Natural killer cell (primary cell): Measurements from ENCODE around the gene BCAS3. TPM values are rescaled to one million over a fixed set of nuclear protein-coding genes. Genes with fewer than 3 reads are reported as not detected.
"Not testable (repeated sequence)": the region's sequence is repeated elsewhere in the genome, so short reads cannot be mapped to it uniquely, and the experiment has no call there.

Source experiments
- ATAC-seq, 3 donors: fragments of 150-1000 bp in 2 of 3; fragments of 200-7000 bp in 1 of 3; cut with Tn5 transposase; 1 replicate in 1 of 3; 2 replicates in 2 of 3; pipeline ENCODE4 v1.10.0; 2021; ENCODE audit warnings: mild to moderate bottlenecking in 2 of 3, moderate library complexity in 2 of 3
- DNase-seq, 2 donors: peaks; one replicate each; pipeline versions ENCODE4 v3.0.0 to v3.0.0-alpha.2; 2013 to 2021; ENCODE audit warnings: mixed read lengths in 1 of 2
- H3K27ac ChIP-seq: one replicate; pipeline ENCODE4 v1.5.1; 2013; ENCODE audit warnings: mild to moderate bottlenecking, low read length
- H3K27me3 ChIP-seq: one replicate; pipeline ENCODE4 v1.6.1; 2013; ENCODE audit warnings: low read length; ENCODE audit not compliant: control insufficient read depth, insufficient read depth
- H3K36me3 ChIP-seq: one replicate; pipeline ENCODE4 v1.6.1; 2013; ENCODE audit warnings: low read length; ENCODE audit not compliant: control insufficient read depth, insufficient read depth
- H3K4me1 ChIP-seq: one replicate; pipeline ENCODE4 v1.6.1; 2013; ENCODE audit warnings: low read length; ENCODE audit not compliant: control insufficient read depth, insufficient read depth
- H3K4me3 ChIP-seq: one replicate; pipeline ENCODE4 v1.5.1; 2013; ENCODE audit warnings: low read length
- H3K9me3 ChIP-seq: one replicate; pipeline ENCODE4 v1.6.1; 2013; ENCODE audit warnings: low read length; ENCODE audit not compliant: control insufficient read depth, insufficient read depth
- H3K27ac Mint-ChIP-seq, 2 donors: one replicate each; pipeline ENCODE4 v1.8.0; 2022; ENCODE audit warnings: mild to moderate bottlenecking in 2 of 2, mixed read lengths in 2 of 2, moderate library complexity in 1 of 2
- H3K27me3 Mint-ChIP-seq, 2 donors: one replicate each; pipeline ENCODE4 v1.8.0; 2022; ENCODE audit warnings: low read depth in 2 of 2, mixed read lengths in 2 of 2
- H3K36me3 Mint-ChIP-seq: one replicate; pipeline ENCODE4 v1.8.0; 2022; ENCODE audit warnings: mixed read lengths
- H3K4me1 Mint-ChIP-seq, 2 donors: one replicate each; pipeline ENCODE4 v1.8.0; 2022; ENCODE audit warnings: mixed read lengths in 2 of 2
- H3K4me3 Mint-ChIP-seq: one replicate; pipeline ENCODE4 v1.8.0; 2022; ENCODE audit warnings: mild to moderate bottlenecking, moderate library complexity, mixed read lengths
- H3K9me3 Mint-ChIP-seq, 2 donors: one replicate each; pipeline ENCODE4 v1.8.0; 2022; ENCODE audit warnings: mixed read lengths in 2 of 2
- CTCF ChIP-seq: fragments of 200-600 bp; IDR thresholded peaks from one replicate; pipeline ENCODE4 v1.8.0; 2022; ENCODE audit warnings: antibody characterized with exemption
- WGBS: methylation state at CpG from one replicate; pipeline ENCODE4 v1.1.7; 2013; ENCODE audit warnings: missing lambda C conversion rate; ENCODE audit not compliant: insufficient coverage; 5-methylcytosine and 5-hydroxymethylcytosine counted together
- intact Hi-C: fragments of 100-400 bp; cut with micrococcal nuclease; formaldehyde crosslinking; loops from one replicate; pipeline ENCODE4 v1.14.2; 2022
- total RNA-seq, 4 donors: library from RNA; stranded (reverse); fragments of 120-200 nt in 1 of 4; gene quantifications; one replicate each; pipeline versions ENCODE4 v1.2.3 to v1.2.4, GENCODE V29; 2013 to 2022

Gene BCAS3
- total RNA-seq, 3 donors from 2014 or later (not counting 1 experiment from before 2014, with no cell fraction given) = 60.5 to 87.8 (median 72.0) TPM

- WGBS = 80% methylated on average over 1 of the region's 3 CpGs
- no peaks in the 10 kb centered on the region for H3K27me3 Mint-ChIP-seq
- H3K4me1 Mint-ChIP-seq = no peaks in the 10 kb centered on the region
- intact Hi-C loops = no loop called here
- H3K4me1 ChIP-seq = no peaks in the 10 kb centered on the region
- TF ChIP-seq CTCF = no peak
- no peak for DNase-seq
- H3K27me3 ChIP-seq = no peaks in the 10 kb centered on the region
- H3K27ac ChIP-seq = no peak overlapping the region
- no peaks in the 10 kb centered on the region for H3K9me3 ChIP-seq
- no peak for ATAC-seq
- H3K36me3 Mint-ChIP-seq = no peaks in the 10 kb centered on the region
- H3K36me3 ChIP-seq = no peaks in the 10 kb centered on the region
- H3K4me3 ChIP-seq = no peak overlapping the region
- H3K27ac Mint-ChIP-seq = no peak overlapping the region
- H3K9me3 Mint-ChIP-seq = no peaks in the 10 kb centered on the region
- no peak overlapping the region for H3K4me3 Mint-ChIP-seq
Measured at GRCh38 chr17:60926466-60927183, 249.0 kb downstream of the BCAS3 start.

- 100% methylated on average over 1 of the region's 2 CpGs for WGBS
- no peaks in the 10 kb centered on the region for H3K27me3 Mint-ChIP-seq
- no peaks in the 10 kb centered on the region for H3K9me3 Mint-ChIP-seq
- H3K4me3 Mint-ChIP-seq = no peak overlapping the region
- no peak for TF ChIP-seq CTCF
- Histone ChIP-seq H3K27ac (no peak overlapping the region), H3K4me1 (no peaks in the 10 kb centered on the region), H3K27me3 (no peaks in the 10 kb centered on the region), H3K4me3 (no peak overlapping the region), H3K9me3 (no peaks in the 10 kb centered on the region), H3K36me3 (no peaks in the 10 kb centered on the region)
- no peak overlapping the region for H3K27ac Mint-ChIP-seq
- no peak for DNase-seq
- no peak for ATAC-seq
- no peaks in the 10 kb centered on the region for H3K36me3 Mint-ChIP-seq
- intact Hi-C loops = no loop called here
- H3K4me1 Mint-ChIP-seq = no peaks in the 10 kb centered on the region
Measured at GRCh38 chr17:60933739-60934138, 256.1 kb downstream of the BCAS3 start.

GRCh38 chr17:60934723-60935122 is 257.1 kb downstream of the BCAS3 start:
- H3K4me1 Mint-ChIP-seq = no peaks in the 10 kb centered on the region
- H3K27me3 Mint-ChIP-seq = no peaks in the 10 kb centered on the region
- H3K4me1 ChIP-seq = no peaks in the 10 kb centered on the region
- H3K4me3 Mint-ChIP-seq = no peak overlapping the region
- no peak overlapping the region for H3K27ac Mint-ChIP-seq
- H3K27me3 ChIP-seq = no peaks in the 10 kb centered on the region
- H3K9me3 Mint-ChIP-seq = no peaks in the 10 kb centered on the region
- intact Hi-C loops = no loop called here
- H3K9me3 ChIP-seq = no peaks in the 10 kb centered on the region
- DNase-seq (no peak), ATAC-seq (no peak)
- no peaks in the 10 kb centered on the region for H3K36me3 Mint-ChIP-seq
- H3K27ac ChIP-seq = no peak overlapping the region
- no peak overlapping the region for H3K4me3 ChIP-seq
- no peaks in the 10 kb centered on the region for H3K36me3 ChIP-seq
- 94% methylated on average over 6 of the region's 6 CpGs for WGBS
- no peak for TF ChIP-seq CTCF

GRCh38 chr17:60935991-60936390 is 258.3 kb downstream of the BCAS3 start:
- not testable (repeated sequence) for H3K4me3 Mint-ChIP-seq, H3K4me3 ChIP-seq

More at GRCh38 chr17:60935991-60936390, 258.3 kb downstream of the BCAS3 start:
- H3K36me3 ChIP-seq, DNase-seq, H3K9me3 ChIP-seq, H3K9me3 Mint-ChIP-seq, H3K27me3 Mint-ChIP-seq, H3K36me3 Mint-ChIP-seq, ATAC-seq, H3K27me3 ChIP-seq, H3K4me1 Mint-ChIP-seq, H3K27ac ChIP-seq, intact Hi-C loops, H3K27ac Mint-ChIP-seq, H3K4me1 ChIP-seq: not testable (repeated sequence)
